ENCODE results near the gene CD247. TPM values are rescaled to one million over a fixed set of nuclear protein-coding genes. Genes with fewer than 3 reads are reported as not detected.

The CD247 gene
- total and polyA plus RNA-seq, 4 donors: 0.44 to 1.3 (median 1.0) TPM

GRCh38 chr1:167455786-167456446 lies 62.4 kb downstream of the CD247 start:
- Histone ChIP-seq H3K27ac (ENCODE audit: low read depth, low read length) (no peak overlapping the region), H3K27me3 (ENCODE audit: control insufficient read depth, insufficient read depth, low read length) (no peaks in the 10 kb centered on the region), H3K36me3 (ENCODE audit: control insufficient read depth, insufficient read depth, low read length) (no peaks in the 10 kb centered on the region), H3K4me1 (ENCODE audit: control insufficient read depth, insufficient read depth, low read length) (peaks cover 17% of the 10 kb centered on the region), H3K4me3 (ENCODE audit: low read depth, low read length) (peak overlapping the region; percentile 59), H3K9me3 (ENCODE audit: control insufficient read depth, insufficient read depth, low read length) (no peaks in the 10 kb centered on the region)
- peak in 3 of 6 donors; percentile 20 to 83 (median 70) for DNase-seq (ENCODE audit: low read depth in 4 of 6, low spot score in 6 of 6)
- WGBS (ENCODE audit: insufficient coverage): 4% methylated on average over 22 of the region's 23 CpGs

GRCh38 chr1:167454894-167455785 lies 63.2 kb downstream of the CD247 start:
- DNase-seq (ENCODE audit: low read depth in 4 of 6, low spot score in 6 of 6): peak in 2 of 6 donors; percentile 79 to 80
- Histone ChIP-seq H3K4me1 (ENCODE audit: control insufficient read depth, insufficient read depth, low read length) (peaks cover 17% of the 10 kb centered on the region), H3K9me3 (ENCODE audit: control insufficient read depth, insufficient read depth, low read length) (no peaks in the 10 kb centered on the region), H3K27ac (ENCODE audit: low read depth, low read length) (no peak overlapping the region), H3K27me3 (ENCODE audit: control insufficient read depth, insufficient read depth, low read length) (no peaks in the 10 kb centered on the region), H3K36me3 (ENCODE audit: control insufficient read depth, insufficient read depth, low read length) (no peaks in the 10 kb centered on the region), H3K4me3 (ENCODE audit: low read depth, low read length) (peak overlapping the region; percentile 59)
- WGBS (ENCODE audit: insufficient coverage): under 1% methylated on average over 85 of the region's 85 CpGs

- Histone ChIP-seq H3K4me1 (ENCODE audit: control insufficient read depth, insufficient read depth, low read length) (peaks cover 17% of the 10 kb centered on the region), H3K36me3 (ENCODE audit: control insufficient read depth, insufficient read depth, low read length) (no peaks in the 10 kb centered on the region), H3K27ac (ENCODE audit: low read depth, low read length) (no peak overlapping the region), H3K4me3 (ENCODE audit: low read depth, low read length) (peak overlapping the region; percentile 59), H3K27me3 (ENCODE audit: control insufficient read depth, insufficient read depth, low read length) (no peaks in the 10 kb centered on the region), H3K9me3 (ENCODE audit: control insufficient read depth, insufficient read depth, low read length) (no peaks in the 10 kb centered on the region)
- peak in 1 of 6 donors; percentile 79 for DNase-seq (ENCODE audit: low read depth in 4 of 6, low spot score in 6 of 6)
- 10% methylated on average over 13 of the region's 19 CpGs for WGBS (ENCODE audit: insufficient coverage)
These were observed 63.9 kb downstream of the CD247 start for GRCh38 chr1:167454304-167454893.

DNA sequence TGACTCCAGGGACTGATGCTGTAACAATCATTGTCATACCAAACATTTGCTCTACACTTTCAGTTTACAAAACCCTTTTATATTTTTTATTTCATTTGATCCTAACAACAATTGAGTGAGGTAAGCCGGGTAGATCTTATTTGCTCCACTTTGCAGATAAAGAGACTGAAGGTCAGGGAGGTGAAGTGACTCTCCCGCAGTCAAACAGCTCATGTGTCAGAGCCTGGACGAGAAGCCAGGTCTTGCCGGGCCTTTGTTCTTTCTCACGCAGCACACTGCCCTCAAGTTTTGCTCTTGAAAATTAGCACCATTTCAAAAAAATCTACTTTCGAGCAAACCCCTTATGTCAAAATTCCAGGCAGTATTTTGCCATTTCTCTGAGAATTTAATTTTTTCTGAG lies 65.2 kb downstream of the CD247 start:
- Histone ChIP-seq H3K27me3 (ENCODE audit: control insufficient read depth, insufficient read depth, low read length) (no peaks in the 10 kb centered on the region), H3K4me3 (ENCODE audit: low read depth, low read length) (no peak overlapping the region), H3K27ac (ENCODE audit: low read depth, low read length) (no peak overlapping the region), H3K9me3 (ENCODE audit: control insufficient read depth, insufficient read depth, low read length) (no peaks in the 10 kb centered on the region), H3K4me1 (ENCODE audit: control insufficient read depth, insufficient read depth, low read length) (peaks cover 17% of the 10 kb centered on the region), H3K36me3 (ENCODE audit: control insufficient read depth, insufficient read depth, low read length) (no peaks in the 10 kb centered on the region)
- DNase-seq (ENCODE audit: low read depth in 4 of 6, low spot score in 6 of 6): no peak
- WGBS (ENCODE audit: insufficient coverage): 60% methylated on average over 5 of the region's 6 CpGs

DNA sequence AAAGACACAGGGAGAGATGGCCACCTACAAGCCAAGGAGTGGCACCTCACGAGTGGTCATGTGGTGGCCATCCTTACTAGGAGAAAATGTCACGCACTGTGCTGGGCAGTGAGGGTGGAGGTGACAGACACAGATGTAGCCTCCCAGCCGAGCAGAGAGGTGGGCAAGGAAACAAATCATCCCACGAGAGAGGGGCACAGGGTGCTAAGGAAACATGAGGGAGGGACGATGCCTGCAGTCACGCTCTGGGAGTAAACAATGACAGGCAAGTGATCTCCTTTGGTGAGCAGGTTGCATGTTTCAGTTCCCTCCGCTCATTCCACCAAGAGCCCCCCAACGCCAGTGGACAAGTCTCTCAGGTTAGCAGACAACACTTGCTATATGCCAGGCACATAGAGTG lies 65.8 kb downstream of the CD247 start:
- Histone ChIP-seq H3K9me3 (ENCODE audit: control insufficient read depth, insufficient read depth, low read length) (no peaks in the 10 kb centered on the region), H3K4me3 (ENCODE audit: low read depth, low read length) (no peak overlapping the region), H3K27ac (ENCODE audit: low read depth, low read length) (no peak overlapping the region), H3K36me3 (ENCODE audit: control insufficient read depth, insufficient read depth, low read length) (no peaks in the 10 kb centered on the region), H3K4me1 (ENCODE audit: control insufficient read depth, insufficient read depth, low read length) (peaks cover 17% of the 10 kb centered on the region), H3K27me3 (ENCODE audit: control insufficient read depth, insufficient read depth, low read length) (no peaks in the 10 kb centered on the region)
- DNase-seq (ENCODE audit: low read depth in 4 of 6, low spot score in 6 of 6): no peak
- whole genome bisulfite sequencing (ENCODE audit: insufficient coverage): 77% methylated on average over 5 of the region's 8 CpGs

DNA sequence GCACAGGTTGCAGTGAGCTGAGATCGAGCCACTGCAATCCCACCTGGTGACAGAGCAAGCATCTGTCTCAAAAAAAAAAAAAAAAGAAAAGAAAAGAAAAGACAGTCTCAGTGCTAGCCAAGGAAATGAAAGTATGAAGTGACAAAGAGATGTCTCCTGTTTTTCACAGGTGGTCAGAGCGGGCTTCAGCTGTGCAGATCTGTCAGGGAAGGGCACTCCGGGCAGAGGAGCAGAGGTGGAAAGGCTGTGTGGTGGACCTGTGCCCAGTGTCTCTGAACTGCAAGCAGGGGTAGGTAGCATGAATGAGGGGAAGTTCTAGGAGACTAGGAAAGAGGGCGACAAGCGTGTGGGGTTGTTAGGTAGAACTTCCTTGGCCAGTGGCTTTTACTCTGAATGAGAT lies 67.5 kb downstream of the CD247 start:
- Histone ChIP-seq H3K36me3 (ENCODE audit: control insufficient read depth, insufficient read depth, low read length) (no peaks in the 10 kb centered on the region), H3K27ac (ENCODE audit: low read depth, low read length) (no peak overlapping the region), H3K9me3 (ENCODE audit: control insufficient read depth, insufficient read depth, low read length) (no peaks in the 10 kb centered on the region), H3K4me3 (ENCODE audit: low read depth, low read length) (no peak overlapping the region), H3K27me3 (ENCODE audit: control insufficient read depth, insufficient read depth, low read length) (no peaks in the 10 kb centered on the region), H3K4me1 (ENCODE audit: control insufficient read depth, insufficient read depth, low read length) (peaks cover 17% of the 10 kb centered on the region)
- DNase-seq (ENCODE audit: low read depth in 4 of 6, low spot score in 6 of 6): no peak
- 86% methylated on average over 3 of the region's 5 CpGs for WGBS (ENCODE audit: insufficient coverage)

DNA sequence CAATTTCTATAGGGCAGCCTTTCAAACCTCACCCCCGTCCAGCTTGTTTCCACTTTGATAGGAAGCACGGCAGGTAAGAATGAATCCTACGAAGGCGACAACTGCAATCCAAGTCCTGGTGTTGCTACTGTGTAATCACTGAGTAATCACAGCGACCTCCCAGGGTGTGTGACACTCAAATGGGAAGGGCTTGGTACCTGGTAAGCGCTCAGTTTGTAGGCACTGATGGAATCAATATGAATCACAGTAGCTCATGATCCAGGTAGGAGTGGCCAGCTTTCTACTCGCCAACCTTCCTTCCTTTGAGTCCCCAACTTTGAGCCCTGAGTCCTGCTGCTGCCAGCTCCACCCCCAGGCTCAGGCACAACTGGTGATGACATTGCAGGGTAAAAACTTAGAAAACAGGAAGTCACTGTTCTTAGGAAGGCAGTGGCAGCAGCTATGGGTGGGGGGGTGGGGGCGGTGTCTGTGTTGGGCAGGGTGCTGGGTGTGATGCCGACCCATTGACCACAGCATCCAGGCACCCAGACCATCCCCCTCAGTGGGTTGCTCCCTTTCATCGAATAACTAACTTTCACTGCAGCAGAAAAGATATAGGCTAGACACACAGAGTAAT lies 70.7 kb downstream of the CD247 start:
- Histone ChIP-seq H3K4me1 (ENCODE audit: control insufficient read depth, insufficient read depth, low read length) (no peaks in the 10 kb centered on the region), H3K9me3 (ENCODE audit: control insufficient read depth, insufficient read depth, low read length) (no peaks in the 10 kb centered on the region), H3K36me3 (ENCODE audit: control insufficient read depth, insufficient read depth, low read length) (no peaks in the 10 kb centered on the region), H3K27me3 (ENCODE audit: control insufficient read depth, insufficient read depth, low read length) (no peaks in the 10 kb centered on the region), H3K27ac (ENCODE audit: low read depth, low read length) (no peak overlapping the region), H3K4me3 (ENCODE audit: low read depth, low read length) (no peak overlapping the region)
- no peak for DNase-seq (ENCODE audit: low read depth in 4 of 6, low spot score in 6 of 6)
- 76% methylated on average over 6 of the region's 10 CpGs for WGBS (ENCODE audit: insufficient coverage)

- no peak for DNase-seq (ENCODE audit: low read depth in 4 of 6, low spot score in 6 of 6)
- no peak overlapping the region for H3K4me3 ChIP-seq (ENCODE audit: low read depth, low read length)
- H3K27ac ChIP-seq (ENCODE audit: low read depth, low read length): no peak overlapping the region
- no peaks in the 10 kb centered on the region for H3K27me3 ChIP-seq (ENCODE audit: control insufficient read depth, insufficient read depth, low read length)
- no peaks in the 10 kb centered on the region for H3K36me3 ChIP-seq (ENCODE audit: control insufficient read depth, insufficient read depth, low read length)
- H3K4me1 ChIP-seq (ENCODE audit: control insufficient read depth, insufficient read depth, low read length): no peaks in the 10 kb centered on the region
- no peaks in the 10 kb centered on the region for H3K9me3 ChIP-seq (ENCODE audit: control insufficient read depth, insufficient read depth, low read length)
- WGBS (ENCODE audit: insufficient coverage): 64% methylated on average over 2 of the region's 3 CpGs
These were observed 71.4 kb downstream of the CD247 start for GRCh38 chr1:167446966-167447365.

- WGBS (ENCODE audit: insufficient coverage): 86% methylated on average over 2 of the region's 5 CpGs
- no peaks in the 10 kb centered on the region for H3K36me3 ChIP-seq (ENCODE audit: control insufficient read depth, insufficient read depth, low read length)
- H3K27me3 ChIP-seq (ENCODE audit: control insufficient read depth, insufficient read depth, low read length): peaks cover 2% of the 10 kb centered on the region
- no peaks in the 10 kb centered on the region for H3K9me3 ChIP-seq (ENCODE audit: control insufficient read depth, insufficient read depth, low read length)
- H3K4me1 ChIP-seq (ENCODE audit: control insufficient read depth, insufficient read depth, low read length): peaks cover 11% of the 10 kb centered on the region
- no peak for DNase-seq (ENCODE audit: low read depth in 4 of 6, low spot score in 6 of 6)
- H3K4me3 ChIP-seq (ENCODE audit: low read depth, low read length): no peak overlapping the region
- H3K27ac ChIP-seq (ENCODE audit: low read depth, low read length): no peak overlapping the region
These were observed 74.6 kb downstream of the CD247 start for GRCh38 chr1:167443757-167444156.

Data from spinal cord (tissue), 10 donors.